ENCODE results near the gene PAQR6. TPM values are rescaled to one million over a fixed set of nuclear protein-coding genes. Genes with fewer than 3 reads are reported as not detected.

Gene PAQR6
- total and polyA plus RNA-seq, 2 experiments from 2014 or later: 4.5 to 12.0 TPM

DNA sequence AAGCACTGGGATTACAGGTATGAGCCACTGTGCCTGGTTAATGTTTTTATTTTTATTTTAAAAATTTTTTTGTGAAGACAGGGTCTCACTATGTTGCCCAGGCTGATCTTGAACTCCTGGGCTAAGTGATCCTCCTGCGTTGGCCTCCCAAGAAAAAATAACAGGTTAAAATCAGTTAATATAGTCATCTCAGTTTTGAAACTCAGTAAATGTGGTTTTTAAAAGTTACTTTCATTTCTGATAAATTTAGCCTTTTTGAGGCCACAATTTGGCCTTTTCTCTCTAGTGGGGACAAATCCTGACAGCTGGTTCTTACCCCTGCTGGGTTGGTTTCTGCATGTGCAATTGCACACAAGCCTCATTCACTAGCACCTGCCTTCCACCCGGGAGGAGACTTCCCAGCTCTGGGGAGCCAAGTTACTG is 21.7 kb downstream of the PAQR6 start:
- Histone ChIP-seq H2AFZ (no peak overlapping the region), H3K4me1 (ENCODE audit: insufficient read depth) (no peaks in the 10 kb centered on the region), H3K4me2 (no peak overlapping the region), H3K9me2 (replicated peaks; ENCODE audit: insufficient read depth) (no peaks in the 10 kb centered on the region), H3K79me2 (peaks cover 3% of the 10 kb centered on the region), H3K9me3 (ENCODE audit: low read depth) (no peaks in the 10 kb centered on the region), H3K36me3 (replicated peaks; ENCODE audit: insufficient read depth, low read depth) (no peaks in the 10 kb centered on the region), H4K20me1 (ENCODE audit: insufficient read depth, poor library complexity, severe bottlenecking) (no peaks in the 10 kb centered on the region), H3K27ac (no peak overlapping the region), H3K27me3 (no peaks in the 10 kb centered on the region), H3K4me3 (no peak overlapping the region)
- 94% methylated on average over 2 of the region's 2 CpGs for WGBS (ENCODE audit: low lambda C conversion rate, missing lambda C conversion rate)
- DNase-seq (ENCODE audit: low spot score): no peak
- TF ChIP-seq, protein P1, sequence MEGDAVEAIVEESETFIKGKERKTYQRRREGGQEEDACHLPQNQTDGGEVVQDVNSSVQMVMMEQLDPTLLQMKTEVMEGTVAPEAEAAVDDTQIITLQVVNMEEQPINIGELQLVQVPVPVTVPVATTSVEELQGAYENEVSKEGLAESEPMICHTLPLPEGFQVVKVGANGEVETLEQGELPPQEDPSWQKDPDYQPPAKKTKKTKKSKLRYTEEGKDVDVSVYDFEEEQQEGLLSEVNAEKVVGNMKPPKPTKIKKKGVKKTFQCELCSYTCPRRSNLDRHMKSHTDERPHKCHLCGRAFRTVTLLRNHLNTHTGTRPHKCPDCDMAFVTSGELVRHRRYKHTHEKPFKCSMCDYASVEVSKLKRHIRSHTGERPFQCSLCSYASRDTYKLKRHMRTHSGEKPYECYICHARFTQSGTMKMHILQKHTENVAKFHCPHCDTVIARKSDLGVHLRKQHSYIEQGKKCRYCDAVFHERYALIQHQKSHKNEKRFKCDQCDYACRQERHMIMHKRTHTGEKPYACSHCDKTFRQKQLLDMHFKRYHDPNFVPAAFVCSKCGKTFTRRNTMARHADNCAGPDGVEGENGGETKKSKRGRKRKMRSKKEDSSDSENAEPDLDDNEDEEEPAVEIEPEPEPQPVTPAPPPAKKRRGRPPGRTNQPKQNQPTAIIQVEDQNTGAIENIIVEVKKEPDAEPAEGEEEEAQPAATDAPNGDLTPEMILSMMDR (IDR thresholded peaks at IDR 0.05; ENCODE audit: poor library complexity): no peak
- no peak for TF ChIP-seq EZH2phosphoT487 (IDR thresholded peaks at IDR 0.05; ENCODE audit: low read depth, severe bottlenecking, unreplicated experiment)
- TF ChIP-seq EZH2 (IDR thresholded peaks at IDR 0.05; ENCODE audit: borderline replicate concordance): no peak

- no peak for DNase-seq (ENCODE audit: low spot score)
- Histone ChIP-seq H3K4me2 (no peak overlapping the region), H3K27me3 (no peaks in the 10 kb centered on the region), H3K9me2 (replicated peaks; ENCODE audit: insufficient read depth) (no peaks in the 10 kb centered on the region), H3K4me3 (no peak overlapping the region), H3K27ac (no peak overlapping the region), H3K4me1 (ENCODE audit: insufficient read depth) (no peaks in the 10 kb centered on the region), H3K36me3 (replicated peaks; ENCODE audit: insufficient read depth, low read depth) (no peaks in the 10 kb centered on the region), H2AFZ (no peak overlapping the region), H3K79me2 (peaks cover 3% of the 10 kb centered on the region), H3K9me3 (ENCODE audit: low read depth) (no peaks in the 10 kb centered on the region), H4K20me1 (ENCODE audit: insufficient read depth, poor library complexity, severe bottlenecking) (no peaks in the 10 kb centered on the region)
- WGBS (ENCODE audit: low lambda C conversion rate, missing lambda C conversion rate): 22% methylated on average over 2 of the region's 2 CpGs
- TF ChIP-seq, protein P1 (IDR thresholded peaks at IDR 0.05; ENCODE audit: poor library complexity): no peak
Observed at GRCh38 chr1:156225677-156226014, 22.2 kb downstream of the PAQR6 start.

- no peak overlapping the region for H3K4me2 ChIP-seq
- 96% methylated on average over 13 of the region's 13 CpGs for WGBS (ENCODE audit: low lambda C conversion rate, missing lambda C conversion rate)
- DNase-seq (ENCODE audit: low spot score): no peak
- no peak overlapping the region for H2AFZ ChIP-seq
- H3K9me2 ChIP-seq (replicated peaks; ENCODE audit: insufficient read depth): no peaks in the 10 kb centered on the region
- no peaks in the 10 kb centered on the region for H4K20me1 ChIP-seq (ENCODE audit: insufficient read depth, poor library complexity, severe bottlenecking)
- no peaks in the 10 kb centered on the region for H3K27me3 ChIP-seq
- peaks cover 35% of the 10 kb centered on the region for H3K79me2 ChIP-seq
- H3K9me3 ChIP-seq (ENCODE audit: low read depth): no peaks in the 10 kb centered on the region
- no peaks in the 10 kb centered on the region for H3K4me1 ChIP-seq (ENCODE audit: insufficient read depth)
- no peaks in the 10 kb centered on the region for H3K36me3 ChIP-seq (replicated peaks; ENCODE audit: insufficient read depth, low read depth)
- no peak overlapping the region for H3K27ac ChIP-seq
- no peak overlapping the region for H3K4me3 ChIP-seq
- TF ChIP-seq, protein P1 (IDR thresholded peaks at IDR 0.05; ENCODE audit: poor library complexity): no peak
- TF ChIP-seq EZH2phosphoT487 (IDR thresholded peaks at IDR 0.05; ENCODE audit: low read depth, severe bottlenecking, unreplicated experiment) (no peak), EZH2 (IDR thresholded peaks at IDR 0.05; ENCODE audit: borderline replicate concordance) (no peak)
Observed at GRCh38 chr1:156221986-156222692, 25.7 kb downstream of the PAQR6 start.
